ENCODE measurements around the gene GNG12. TPM values are rescaled to one million over a fixed set of nuclear protein-coding genes. Genes with fewer than 3 reads are reported as not detected.

Gene GNG12
- total RNA-seq, 1 experiment from 2014 or later, result 70.0 TPM

DNA sequence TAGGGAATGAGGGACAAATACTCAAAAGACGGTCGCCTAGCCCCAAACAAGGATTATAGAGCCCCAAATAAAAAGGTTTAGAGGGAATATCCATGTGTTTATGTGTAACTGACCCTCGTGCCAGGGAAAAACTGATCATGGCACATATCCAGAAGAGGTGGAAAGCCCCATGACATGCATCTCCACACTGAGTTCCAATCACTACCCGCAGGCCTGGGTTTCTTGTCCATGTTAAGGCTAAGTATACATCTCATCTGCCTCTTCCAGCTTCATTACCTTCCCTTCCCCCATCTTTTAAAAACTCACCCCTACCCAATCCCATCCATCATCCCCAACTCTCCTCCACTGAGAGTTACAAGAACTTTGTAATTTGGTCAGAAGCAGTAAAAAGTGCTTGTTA lies 133.0 kb downstream of the GNG12 start:
- ChIA-PET POLR2A (interaction anchor here (0.6 to 0.7 kb wide), 2 partner anchors 165 to 1994 kb away, joined by 3 read pairs; no protein-coding TSS in a partner anchor), CTCF (interaction anchor here (0.6 kb wide), 2 partner anchors 8 to 70 kb away, joined by 3 to 4 read pairs; no protein-coding TSS in a partner anchor)
- no peaks in the 10 kb centered on the region for H3K36me3 ChIP-seq (ENCODE audit: control insufficient read depth, insufficient read depth, low read length)
- H3K4me3 ChIP-seq (ENCODE audit: low read depth in 2 of 2, low read length in 2 of 2), result no peak overlapping the region
- BruUV-seq (replicated peaks), result no TSS peak
- no peaks in the 10 kb centered on the region for H3K27me3 ChIP-seq (ENCODE audit: control insufficient read depth, insufficient read depth, low read length)
- TF ChIP-seq POLR2AphosphoS5 (IDR thresholded peaks at IDR 0.05; ENCODE audit: low read depth, low read length) (no peak), SIN3A (IDR thresholded peaks at IDR 0.05; ENCODE audit: borderline replicate concordance, insufficient read depth, low read depth, low read length) (no peak), TCF7L2 (IDR thresholded peaks at IDR 0.05; ENCODE audit: low read depth, low read length) (no peak)
- TF ChIP-seq, protein P1, sequence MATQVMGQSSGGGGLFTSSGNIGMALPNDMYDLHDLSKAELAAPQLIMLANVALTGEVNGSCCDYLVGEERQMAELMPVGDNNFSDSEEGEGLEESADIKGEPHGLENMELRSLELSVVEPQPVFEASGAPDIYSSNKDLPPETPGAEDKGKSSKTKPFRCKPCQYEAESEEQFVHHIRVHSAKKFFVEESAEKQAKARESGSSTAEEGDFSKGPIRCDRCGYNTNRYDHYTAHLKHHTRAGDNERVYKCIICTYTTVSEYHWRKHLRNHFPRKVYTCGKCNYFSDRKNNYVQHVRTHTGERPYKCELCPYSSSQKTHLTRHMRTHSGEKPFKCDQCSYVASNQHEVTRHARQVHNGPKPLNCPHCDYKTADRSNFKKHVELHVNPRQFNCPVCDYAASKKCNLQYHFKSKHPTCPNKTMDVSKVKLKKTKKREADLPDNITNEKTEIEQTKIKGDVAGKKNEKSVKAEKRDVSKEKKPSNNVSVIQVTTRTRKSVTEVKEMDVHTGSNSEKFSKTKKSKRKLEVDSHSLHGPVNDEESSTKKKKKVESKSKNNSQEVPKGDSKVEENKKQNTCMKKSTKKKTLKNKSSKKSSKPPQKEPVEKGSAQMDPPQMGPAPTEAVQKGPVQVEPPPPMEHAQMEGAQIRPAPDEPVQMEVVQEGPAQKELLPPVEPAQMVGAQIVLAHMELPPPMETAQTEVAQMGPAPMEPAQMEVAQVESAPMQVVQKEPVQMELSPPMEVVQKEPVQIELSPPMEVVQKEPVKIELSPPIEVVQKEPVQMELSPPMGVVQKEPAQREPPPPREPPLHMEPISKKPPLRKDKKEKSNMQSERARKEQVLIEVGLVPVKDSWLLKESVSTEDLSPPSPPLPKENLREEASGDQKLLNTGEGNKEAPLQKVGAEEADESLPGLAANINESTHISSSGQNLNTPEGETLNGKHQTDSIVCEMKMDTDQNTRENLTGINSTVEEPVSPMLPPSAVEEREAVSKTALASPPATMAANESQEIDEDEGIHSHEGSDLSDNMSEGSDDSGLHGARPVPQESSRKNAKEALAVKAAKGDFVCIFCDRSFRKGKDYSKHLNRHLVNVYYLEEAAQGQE (IDR thresholded peaks at IDR 0.05; ENCODE audit: insufficient read depth in 1 of 2, low read depth in 2 of 2, low read length in 1 of 2), result no peak
- TF ChIP-seq, protein P2, sequence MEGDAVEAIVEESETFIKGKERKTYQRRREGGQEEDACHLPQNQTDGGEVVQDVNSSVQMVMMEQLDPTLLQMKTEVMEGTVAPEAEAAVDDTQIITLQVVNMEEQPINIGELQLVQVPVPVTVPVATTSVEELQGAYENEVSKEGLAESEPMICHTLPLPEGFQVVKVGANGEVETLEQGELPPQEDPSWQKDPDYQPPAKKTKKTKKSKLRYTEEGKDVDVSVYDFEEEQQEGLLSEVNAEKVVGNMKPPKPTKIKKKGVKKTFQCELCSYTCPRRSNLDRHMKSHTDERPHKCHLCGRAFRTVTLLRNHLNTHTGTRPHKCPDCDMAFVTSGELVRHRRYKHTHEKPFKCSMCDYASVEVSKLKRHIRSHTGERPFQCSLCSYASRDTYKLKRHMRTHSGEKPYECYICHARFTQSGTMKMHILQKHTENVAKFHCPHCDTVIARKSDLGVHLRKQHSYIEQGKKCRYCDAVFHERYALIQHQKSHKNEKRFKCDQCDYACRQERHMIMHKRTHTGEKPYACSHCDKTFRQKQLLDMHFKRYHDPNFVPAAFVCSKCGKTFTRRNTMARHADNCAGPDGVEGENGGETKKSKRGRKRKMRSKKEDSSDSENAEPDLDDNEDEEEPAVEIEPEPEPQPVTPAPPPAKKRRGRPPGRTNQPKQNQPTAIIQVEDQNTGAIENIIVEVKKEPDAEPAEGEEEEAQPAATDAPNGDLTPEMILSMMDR (IDR thresholded peaks at IDR 0.05), result no peak
- peak overlapping the region; percentile 27; the same call in 1 of the 2 replicates for H3K27ac ChIP-seq (ENCODE audit: low read length)
- no peak for DNase-seq (ENCODE audit: low read depth, low spot score)
- intact Hi-C loops (cut with micrococcal nuclease; ENCODE audit: unreplicated experiment), result no loop called here
- peaks cover 14% of the 10 kb centered on the region; the same call in 1 of the 2 replicates for H3K4me1 ChIP-seq (ENCODE audit: control insufficient read depth, insufficient read depth, low read length)
- no peaks in the 10 kb centered on the region for H3K9me3 ChIP-seq (ENCODE audit: control insufficient read depth, insufficient read depth, low read depth, low read length)
- ATAC-seq, result peak; percentile 28; the same call in 1 of the 2 replicates
- in situ Hi-C loops (cut with HindIII; ENCODE audit: low pct_unique_long_range_greater_than_20kb, low sequenced_read_pairs), result no loop called here

DNA sequence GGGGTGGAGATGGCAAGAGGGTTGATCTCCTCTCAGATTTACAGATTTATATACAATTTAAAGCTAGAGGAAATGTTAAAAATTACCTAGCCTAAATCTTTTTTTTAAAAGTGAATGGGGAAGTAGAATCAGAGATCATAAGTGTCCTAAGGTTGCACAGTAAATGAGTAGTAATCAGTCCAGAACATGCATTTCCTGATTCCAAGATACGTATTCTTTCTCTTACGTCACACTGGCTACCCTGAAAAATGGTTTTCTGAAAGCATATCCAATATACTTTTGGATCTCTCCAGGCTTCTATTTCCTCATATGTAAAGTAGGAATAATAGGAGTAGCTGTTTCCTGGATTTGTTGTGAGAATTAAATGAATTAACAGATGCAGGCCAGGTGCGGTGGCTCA lies 136.6 kb downstream of the GNG12 start:
- Histone ChIP-seq H3K4me1 (ENCODE audit: control insufficient read depth, insufficient read depth, low read length) (peaks cover 14% of the 10 kb centered on the region), H3K4me3 (ENCODE audit: low read depth in 2 of 2, low read length in 2 of 2) (no peak overlapping the region), H3K9me3 (ENCODE audit: control insufficient read depth, insufficient read depth, low read depth, low read length) (no peaks in the 10 kb centered on the region), H3K36me3 (ENCODE audit: control insufficient read depth, insufficient read depth, low read length) (no peaks in the 10 kb centered on the region), H3K27ac (ENCODE audit: low read length) (no peak overlapping the region), H3K27me3 (ENCODE audit: control insufficient read depth, insufficient read depth, low read length) (no peaks in the 10 kb centered on the region)
- TF ChIP-seq TCF7L2 (IDR thresholded peaks at IDR 0.05; ENCODE audit: low read depth, low read length), result no peak
- TF ChIP-seq, protein P1 (IDR thresholded peaks at IDR 0.05; ENCODE audit: insufficient read depth in 1 of 2, low read depth in 2 of 2, low read length in 1 of 2), result no peak
- TF ChIP-seq POLR2AphosphoS5 (IDR thresholded peaks at IDR 0.05; ENCODE audit: low read depth, low read length), result no peak
- TF ChIP-seq, protein P2 (IDR thresholded peaks at IDR 0.05), result no peak
- no peak for TF ChIP-seq SIN3A (IDR thresholded peaks at IDR 0.05; ENCODE audit: borderline replicate concordance, insufficient read depth, low read depth, low read length)
- intact Hi-C loops (cut with micrococcal nuclease; ENCODE audit: unreplicated experiment) (no loop called here), in situ Hi-C loops (cut with HindIII; ENCODE audit: low pct_unique_long_range_greater_than_20kb, low sequenced_read_pairs) (no loop called here)
- BruUV-seq (replicated peaks), result no TSS peak
- ChIA-PET POLR2A (no interaction called here), CTCF (interaction anchor here (0.8 kb wide), 1 partner anchor 64 kb away, joined by 3 read pairs; no protein-coding TSS in a partner anchor)
- ATAC-seq, result no peak
- no peak for DNase-seq (ENCODE audit: low read depth, low spot score)

Data from Panc1 (cell line).